Measurements from ENCODE around the gene XRCC1. TPM values are rescaled to one million over a fixed set of nuclear protein-coding genes. Genes with fewer than 3 reads are reported as not detected.

Gene XRCC1
- total and polyA plus RNA-seq, 2 of the 8 experiments (the other 6 are each of a cell fraction or from before 2014, with no cell fraction given) = 42.5 to 44.4 TPM

- Histone ChIP-seq H3K23ac (ENCODE audit: insufficient read length) (no peak overlapping the region), H3K27ac (ENCODE audit: low read depth, low read length) (no peak overlapping the region), H3K14ac (ENCODE audit: insufficient read length) (no peak overlapping the region), H3K36me3 (ENCODE audit: control insufficient read depth in 2 of 4, insufficient read depth in 4 of 4, low read length in 3 of 4) (peaks cover 0 to 8% (median 0%) of the 10 kb centered on the region in 4 experiments; a peak in 1 of 8 replicates), H3K18ac (ENCODE audit: extremely low read depth, low read length) (no peak overlapping the region), H4K91ac (replicated peaks; ENCODE audit: insufficient read length, low read length) (no peak overlapping the region), H3K79me2 (ENCODE audit: control insufficient read depth in 1 of 2, insufficient read depth in 2 of 2, low read length in 2 of 2) (peaks cover 0 to 2% of the 10 kb centered on the region in 2 experiments; a peak in 1 of 4 replicates), H3K4me2 (ENCODE audit: insufficient read depth in 1 of 2, low read depth in 2 of 2, low read length in 2 of 2) (no peak overlapping the region), H3K27me3 (replicated peaks in 1 of 4; ENCODE audit: control insufficient read depth in 3 of 4, extremely low read depth in 1 of 4, insufficient read depth in 3 of 4, low read length in 3 of 4) (no peaks in the 10 kb centered on the region), H2BK20ac (ENCODE audit: low read length) (no peak overlapping the region), H2BK5ac (ENCODE audit: low read depth, low read length) (no peak overlapping the region), H2BK12ac (ENCODE audit: low read depth, low read length) (no peak overlapping the region), H2BK120ac (replicated peaks; ENCODE audit: low read depth, low read length) (no peak overlapping the region), H3K23me2 (ENCODE audit: low read depth, low read length) (no peaks in the 10 kb centered on the region), H4K5ac (ENCODE audit: insufficient read length, low read depth, low read length) (no peak overlapping the region), H3K79me1 (ENCODE audit: low read depth, low read length) (no peaks in the 10 kb centered on the region; the same call in 1 of the 2 replicates), H3K4ac (replicated peaks; ENCODE audit: insufficient read length, low read depth, low read length) (no peak overlapping the region), H2AK5ac (ENCODE audit: low read depth, low read length) (no peak overlapping the region), H4K20me1 (replicated peaks in 1 of 2; ENCODE audit: control insufficient read depth in 1 of 2, insufficient read depth in 2 of 2, low read length in 2 of 2) (peaks cover 0 to 8% of the 10 kb centered on the region in 2 experiments), H4K8ac (ENCODE audit: extremely low read depth, insufficient read depth, low read length) (no peak overlapping the region), H2AFZ (ENCODE audit: low read length) (no peak overlapping the region), H3K4me3 (ENCODE audit: extremely low read depth in 1 of 4, insufficient read depth in 2 of 4, low read depth in 3 of 4, low read length in 4 of 4) (no peak overlapping the region), H3K9me3 (ENCODE audit: insufficient read depth in 2 of 2, low read depth in 1 of 2, low read length in 1 of 2) (no peaks in the 10 kb centered on the region), H3K4me1 (replicated peaks in 1 of 4; ENCODE audit: control insufficient read depth in 3 of 4, insufficient read depth in 4 of 4, low read length in 3 of 4) (no peaks in the 10 kb centered on the region), H3K56ac (replicated peaks; ENCODE audit: insufficient read length, low read depth, low read length) (no peak overlapping the region), H3K9ac (replicated peaks in 1 of 4; ENCODE audit: extremely low read depth in 1 of 4, low read depth in 3 of 4, low read length in 3 of 4) (no peak overlapping the region), H2BK15ac (ENCODE audit: low read length) (no peak overlapping the region)
- DNase-seq (ENCODE audit: low read depth in 1 of 2, low spot score in 2 of 2) (no peak), FAIRE-seq (no peak)
- ChIA-PET POLR2A (ENCODE audit: partially characterized antibody) (interaction anchor here (0.9 to 1.7 kb wide), 4 partner anchors 11 to 72 kb away, joined by 3 to 5 read pairs (median 4); partner anchors contain the start of genes IRGQ, XRCC1 and ZNF576), CTCF (ENCODE audit: partially characterized antibody) (interaction anchor here (0.6 to 9.3 kb wide), 5 partner anchors 9 to 480 kb away, joined by 3 to 82 read pairs (median 4); no protein-coding TSS in a partner anchor)
- WGBS, 2 experiments (ENCODE audit: extremely low coverage in 1 of 2, insufficient coverage in 1 of 2, insufficient read length in 1 of 2, insufficient replicate concordance in 2 of 2, low coverage in 1 of 2, low lambda C conversion rate in 2 of 2, missing lambda C conversion rate in 1 of 2) = 91% methylated on average over 10 of the region's 10 CpGs; no CpG with 5 or more reads in 1 of the 2 experiments
- TF ChIP-seq SRF (IDR thresholded peaks at IDR 0.05; ENCODE audit: low read depth, low read length) = no peak
- TF ChIP-seq SIRT6 (IDR thresholded peaks at IDR 0.05; ENCODE audit: low read length) = no peak
- no peak for TF ChIP-seq TCF12 (IDR thresholded peaks at IDR 0.05; ENCODE audit: low read depth, low read length)
- TF ChIP-seq KDM5A (IDR thresholded peaks at IDR 0.05; ENCODE audit: low read length) = no peak
- TF ChIP-seq POLR2AphosphoS5 (IDR thresholded peaks at IDR 0.05; ENCODE audit: low read depth, low read length) = no peak
- TF ChIP-seq SUZ12 (IDR thresholded peaks at IDR 0.05; ENCODE audit: low read length) = no peak
- TF ChIP-seq MAFK (IDR thresholded peaks at IDR 0.05; ENCODE audit: low read depth, low read length) = no peak
- no peak for TF ChIP-seq KDM1A (IDR thresholded peaks at IDR 0.05; ENCODE audit: borderline replicate concordance, low read length)
- TF ChIP-seq CBX8 (IDR thresholded peaks at IDR 0.05; ENCODE audit: borderline replicate concordance, low read depth, low read length) = no peak
- no peak for TF ChIP-seq RFX5 (IDR thresholded peaks at IDR 0.05; ENCODE audit: borderline replicate concordance, low read depth, low read length)
- no peak for TF ChIP-seq HDAC6 (IDR thresholded peaks at IDR 0.05; ENCODE audit: low read depth, low read length)
- no peak for TF ChIP-seq POLR2A (IDR thresholded peaks at IDR 0.05; ENCODE audit: control extremely low read depth in 1 of 2, low read depth in 2 of 2, low read length in 2 of 2)
- TF ChIP-seq NANOG (IDR thresholded peaks at IDR 0.05; ENCODE audit: insufficient read depth, low read depth, low read length, poor library complexity, severe bottlenecking) = no peak
- no peak for TF ChIP-seq CHD1 (IDR thresholded peaks at IDR 0.05; ENCODE audit: low read depth, low read length)
- TF ChIP-seq BCL11A (IDR thresholded peaks at IDR 0.05; ENCODE audit: low read depth in 2 of 2, low read length in 2 of 2) = no peak
Measured at GRCh38 chr19:43563816-43564457, 11.4 kb downstream of the XRCC1 start.
